Activated CD4-positive, CD25-positive, alpha-beta regulatory T cell treated with anti-CD3 and anti-CD28 coated beads, Interleukin-2, amount 50 U/mL, for 72 hours (primary cell): ENCODE data around the gene DEFB121.
A peak's percentile ranks its signal among the peaks of the same experiment; 100 is the strongest.
"Not testable (repeated sequence)": the region's sequence is repeated elsewhere in the genome, so short reads cannot be mapped to it uniquely, and the experiment has no call there.

Experiments used
- DNase-seq: peaks from one replicate; pipeline ENCODE4 v3.0.0; 2021

DEFB121 gene

GRCh38 chr20:31406115-31406514 lies at the start of gene DEFB121:
TSS of gene DEFB121 (minus strand) at chr20:31406215. CDS start at chr20:31406152, 63 bp downstream.
- no peak for DNase-seq

GRCh38 chr20:31454361-31454760 lies 48.3 kb upstream of the DEFB121 start:
- no peak for DNase-seq

GRCh38 chr20:31452575-31452974 lies 46.6 kb upstream of the DEFB121 start:
- DNase-seq, result no peak

GRCh38 chr20:31449511-31450414 lies 43.7 kb upstream of the DEFB121 start:
- DNase-seq, result no peak

- DNase-seq, result no peak
Observed at GRCh38 chr20:31446084-31446819, 40.2 kb upstream of the DEFB121 start.

GRCh38 chr20:31440012-31440659 lies 34.1 kb upstream of the DEFB121 start, which contains the start of gene DEFB123:
TSS of gene DEFB123 (plus strand) at chr20:31440632. CDS start at chr20:31440699, 67 bp downstream.
- DNase-seq, result peak; percentile 35

- DNase-seq, result no peak
Observed at GRCh38 chr20:31430568-31431115, 24.6 kb upstream of the DEFB121 start.

- DNase-seq, result not testable (repeated sequence)
Observed at GRCh38 chr20:31427576-31427975, 21.6 kb upstream of the DEFB121 start.

- DNase-seq, result not testable (repeated sequence)
Observed at GRCh38 chr20:31426891-31427551, 21.0 kb upstream of the DEFB121 start.

GRCh38 chr20:31425797-31426196 lies 19.8 kb upstream of the DEFB121 start:
- no peak for DNase-seq

GRCh38 chr20:31418307-31418706 lies 12.3 kb upstream of the DEFB121 start:
- DNase-seq, result no peak

- no peak for DNase-seq
Observed at GRCh38 chr20:31415653-31416052, 9.6 kb upstream of the DEFB121 start.

- DNase-seq, result no peak
Observed at GRCh38 chr20:31414381-31414780, 8.4 kb upstream of the DEFB121 start.

GRCh38 chr20:31410011-31410410 lies 4.0 kb upstream of the DEFB121 start:
- no peak for DNase-seq

- no peak for DNase-seq
Observed at GRCh38 chr20:31403886-31404285, 2.1 kb downstream of the DEFB121 start.

GRCh38 chr20:31394900-31395299 lies 11.1 kb downstream of the DEFB121 start:
- DNase-seq, result no peak

GRCh38 chr20:31392836-31393235 lies 13.2 kb downstream of the DEFB121 start:
- DNase-seq, result no peak

- DNase-seq, result no peak
Observed at GRCh38 chr20:31390490-31390889, 15.5 kb downstream of the DEFB121 start, which contains the start of gene DEFB119. TSS of gene DEFB119 (minus strand) at chr20:31390590. CDS start at chr20:31390483, 107 bp downstream.

- no peak for DNase-seq
Observed at GRCh38 chr20:31374346-31374745, 31.7 kb downstream of the DEFB121 start.

- no peak for DNase-seq
Observed at GRCh38 chr20:31368301-31368700, 37.7 kb downstream of the DEFB121 start, which contains the start of gene DEFB118. TSS of gene DEFB118 (plus strand) at chr20:31368601. CDS start at chr20:31368651, 50 bp downstream.

GRCh38 chr20:31364272-31364671 lies 41.7 kb downstream of the DEFB121 start:
- not testable (repeated sequence) for DNase-seq

GRCh38 chr20:31363295-31363694 lies 42.7 kb downstream of the DEFB121 start:
- no peak for DNase-seq
